ENCODE data around the gene KRI1.
"Not testable (repeated sequence)": the region's sequence is repeated elsewhere in the genome, so short reads cannot be mapped to it uniquely, and the experiment has no call there.

The KRI1 gene

GRCh38 chr19:10575011-10575716 is 9.4 kb upstream of the KRI1 start:
- DNase-seq = no peak

DNA sequence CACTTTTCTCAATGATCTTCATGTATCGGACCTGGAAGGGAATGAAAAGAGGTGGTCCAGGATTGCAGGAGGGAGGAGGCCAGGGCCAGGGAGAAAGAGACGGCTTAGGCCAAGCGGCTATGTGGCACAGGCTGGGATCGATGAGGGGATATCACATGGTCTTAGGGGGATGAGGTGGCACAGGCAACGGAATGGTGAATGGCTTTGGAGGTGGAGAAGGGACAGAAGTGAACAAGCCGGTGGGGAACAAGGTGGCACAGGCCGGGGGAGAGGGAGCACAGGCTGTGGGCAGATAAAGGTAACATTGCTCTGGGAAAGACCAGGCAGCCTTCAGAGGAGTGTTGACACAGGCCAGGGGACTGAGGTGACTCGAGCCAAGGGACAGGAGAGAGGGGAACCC is 8.7 kb upstream of the KRI1 start:
- no peak for DNase-seq

GRCh38 chr19:10573793-10574192 is 8.0 kb upstream of the KRI1 start:
- DNase-seq = not testable (repeated sequence)

GRCh38 chr19:10568826-10569651 is 3.2 kb upstream of the KRI1 start, which contains the start of gene CDKN2D:
TSS of gene CDKN2D (minus strand) at chr19:10568979. CDS start at chr19:10568653, 326 bp downstream.
- DNase-seq = peak; percentile 88 to 92

- DNase-seq = no peak
These were observed 2.4 kb upstream of the KRI1 start for GRCh38 chr19:10568062-10568825.

DNA sequence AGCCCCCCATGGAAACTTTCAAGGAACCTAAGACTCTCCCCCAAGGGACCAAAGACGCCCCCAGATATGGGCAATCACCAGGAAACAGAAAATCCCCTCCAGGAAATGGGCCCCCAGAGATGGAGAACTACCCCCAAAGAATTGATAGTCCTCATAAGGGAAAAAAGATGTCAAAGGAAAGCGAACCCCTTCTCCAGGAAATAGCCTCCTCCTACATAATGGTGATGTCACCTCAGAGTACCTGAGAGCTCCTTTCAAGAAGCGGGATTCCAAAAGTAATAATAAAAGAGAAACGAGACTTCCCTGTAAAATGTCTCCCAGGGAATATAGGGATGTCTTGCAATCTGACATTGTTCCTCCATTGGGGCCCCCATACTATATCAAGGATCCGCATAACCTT is 1.8 kb upstream of the KRI1 start:
- DNase-seq = no peak

GRCh38 chr19:10566658-10567410 is 1.0 kb upstream of the KRI1 start:
- DNase-seq = no peak

DNA sequence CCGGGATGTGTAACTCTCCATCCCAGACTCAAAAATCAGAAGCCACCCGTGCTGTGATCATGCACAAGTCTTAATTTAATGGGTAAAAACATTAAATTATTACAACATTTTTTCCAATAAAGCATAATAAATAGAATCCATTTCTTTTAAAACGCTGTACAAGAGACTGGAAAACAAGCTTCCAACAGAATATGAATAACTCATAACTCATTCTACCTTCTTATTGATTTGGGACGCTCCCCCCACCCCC is 523 bp upstream of the KRI1 start:
- DNase-seq = no peak

GRCh38 chr19:10565028-10565566 is 713 bp downstream of the KRI1 start:
- no peak for DNase-seq

GRCh38 chr19:10562609-10563008 is 3.2 kb downstream of the KRI1 start:
- no peak for DNase-seq

- no peak for DNase-seq
These were observed 5.7 kb downstream of the KRI1 start for GRCh38 chr19:10560154-10560553.

- no peak for DNase-seq
These were observed 8.1 kb downstream of the KRI1 start for GRCh38 chr19:10557603-10558197.

DNA sequence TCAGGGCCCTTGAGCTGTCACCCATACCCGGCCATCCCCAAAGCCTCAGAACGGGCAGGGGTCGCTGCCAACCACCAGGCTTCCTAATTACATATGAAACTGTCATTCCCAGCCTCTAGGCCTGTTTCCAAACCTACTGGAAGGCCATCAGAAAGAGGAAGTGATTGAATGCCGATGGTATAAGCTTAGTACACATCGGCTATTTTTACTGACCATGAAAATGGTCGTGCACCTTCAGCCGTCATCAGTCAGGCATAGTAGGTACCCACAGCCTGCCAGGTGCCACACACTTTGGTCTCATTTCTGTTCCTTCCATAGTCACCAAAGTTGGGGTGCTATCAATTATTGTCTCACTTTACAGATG is 10.2 kb downstream of the KRI1 start:
- DNase-seq = no peak

- DNase-seq = no peak
These were observed 10.8 kb downstream of the KRI1 start for GRCh38 chr19:10554760-10555609.

GRCh38 chr19:10553943-10554381 is 11.8 kb downstream of the KRI1 start:
- no peak for DNase-seq

GRCh38 chr19:10553087-10553667 is 12.6 kb downstream of the KRI1 start:
- DNase-seq = no peak

GRCh38 chr19:10552510-10553053 is 13.2 kb downstream of the KRI1 start:
- no peak for DNase-seq

DNA sequence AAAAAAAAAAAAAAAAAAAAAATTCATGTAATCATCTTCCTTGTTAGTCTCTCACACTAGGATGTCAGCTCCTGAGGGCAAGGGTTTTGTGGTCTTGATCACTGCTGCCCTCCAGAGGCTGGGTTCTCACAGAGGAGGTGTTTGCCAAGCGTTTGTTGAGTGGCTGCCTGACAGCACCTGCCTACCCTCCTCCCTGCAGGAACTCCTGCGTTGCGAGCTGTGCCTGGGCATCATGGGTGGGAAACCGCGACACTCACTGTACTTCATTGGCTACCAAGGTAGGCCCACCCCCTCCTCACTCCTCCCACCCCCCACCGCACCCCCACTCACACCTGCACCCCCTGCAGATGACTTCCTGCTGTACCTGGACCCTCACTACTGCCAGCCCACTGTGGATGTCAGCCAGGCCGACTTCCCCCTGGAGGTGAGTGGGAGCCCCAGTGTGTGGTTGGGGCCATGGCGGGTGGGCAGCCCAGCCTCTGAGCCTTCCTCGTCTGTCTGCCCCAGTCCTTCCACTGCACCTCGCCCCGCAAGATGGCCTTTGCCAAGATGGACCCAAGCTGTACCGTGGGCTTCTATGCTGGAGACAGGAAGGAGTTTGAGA is 14.0 kb downstream of the KRI1 start:
- no peak for DNase-seq

GRCh38 chr19:10551006-10551405 is 14.8 kb downstream of the KRI1 start:
- not testable (repeated sequence) for DNase-seq

DNA sequence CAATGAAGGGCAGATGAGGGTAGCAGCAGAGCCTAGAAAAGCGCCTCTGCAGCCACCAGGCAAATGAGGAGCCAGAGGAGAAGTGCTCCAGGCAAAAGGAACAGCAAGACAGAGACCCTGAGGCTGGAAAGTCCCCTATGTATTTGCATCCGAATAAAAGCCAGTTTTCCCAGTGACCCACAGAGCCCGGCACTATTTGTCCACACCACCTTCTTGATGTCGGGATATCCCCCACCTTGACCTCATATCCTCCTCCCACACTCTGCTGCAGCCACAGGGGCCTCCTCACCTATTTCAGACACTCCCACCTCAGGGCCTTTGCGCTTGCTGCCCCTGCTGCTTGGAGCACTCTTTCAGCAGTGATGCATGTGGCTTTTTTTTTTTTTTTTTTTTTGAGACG is 15.5 kb downstream of the KRI1 start:
- DNase-seq = no peak

All from NCI-H187 (cell line).